ENCODE measurements around the gene OR8D1. TPM values are rescaled to one million over a fixed set of nuclear protein-coding genes. Genes with fewer than 3 reads are reported as not detected.

Gene OR8D1
- total RNA-seq, 1 experiment from 2014 or later: not detected

DNA sequence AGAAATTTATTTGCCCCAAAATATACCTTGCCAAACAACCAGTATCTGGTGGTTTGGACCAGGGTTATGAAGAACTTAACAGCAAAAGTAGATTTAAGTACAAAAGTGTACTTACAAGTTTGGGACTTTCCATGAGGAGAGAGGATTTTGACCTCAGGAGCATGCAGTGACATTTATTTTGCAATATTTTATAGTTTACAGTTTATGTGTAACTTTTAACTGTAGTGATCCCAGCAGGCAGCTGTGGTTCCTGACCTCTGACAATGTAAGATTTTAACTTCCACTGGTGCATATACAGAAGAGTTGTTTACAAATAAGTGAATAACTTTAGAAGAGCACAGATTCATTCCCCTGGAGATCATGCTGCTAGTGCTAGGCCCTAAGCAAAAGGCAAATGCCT is 6.7 kb downstream of the OR8D1 start:
- TF ChIP-seq YY1 (IDR thresholded peaks at IDR 0.05; ENCODE audit: extremely low read depth, insufficient replicate concordance, low read depth, low read length): no peak
- TF ChIP-seq, protein P1, sequence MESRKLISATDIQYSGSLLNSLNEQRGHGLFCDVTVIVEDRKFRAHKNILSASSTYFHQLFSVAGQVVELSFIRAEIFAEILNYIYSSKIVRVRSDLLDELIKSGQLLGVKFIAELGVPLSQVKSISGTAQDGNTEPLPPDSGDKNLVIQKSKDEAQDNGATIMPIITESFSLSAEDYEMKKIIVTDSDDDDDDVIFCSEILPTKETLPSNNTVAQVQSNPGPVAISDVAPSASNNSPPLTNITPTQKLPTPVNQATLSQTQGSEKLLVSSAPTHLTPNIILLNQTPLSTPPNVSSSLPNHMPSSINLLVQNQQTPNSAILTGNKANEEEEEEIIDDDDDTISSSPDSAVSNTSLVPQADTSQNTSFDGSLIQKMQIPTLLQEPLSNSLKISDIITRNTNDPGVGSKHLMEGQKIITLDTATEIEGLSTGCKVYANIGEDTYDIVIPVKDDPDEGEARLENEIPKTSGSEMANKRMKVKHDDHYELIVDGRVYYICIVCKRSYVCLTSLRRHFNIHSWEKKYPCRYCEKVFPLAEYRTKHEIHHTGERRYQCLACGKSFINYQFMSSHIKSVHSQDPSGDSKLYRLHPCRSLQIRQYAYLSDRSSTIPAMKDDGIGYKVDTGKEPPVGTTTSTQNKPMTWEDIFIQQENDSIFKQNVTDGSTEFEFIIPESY (IDR thresholded peaks at IDR 0.05; ENCODE audit: extremely low read depth, insufficient replicate concordance, low read length): no peak
- TF ChIP-seq FOSL1 (IDR thresholded peaks at IDR 0.05; ENCODE audit: low read depth): no peak
- no peak for TF ChIP-seq TCF7L2 (IDR thresholded peaks at IDR 0.05; ENCODE audit: borderline replicate concordance, extremely low read depth, insufficient read depth, insufficient read length)
- no peak for TF ChIP-seq SRF (IDR thresholded peaks at IDR 0.05; ENCODE audit: low read depth)
- no peak for TF ChIP-seq CEBPB (IDR thresholded peaks at IDR 0.05; ENCODE audit: low read depth)
- no peak overlapping the region for H3K9ac ChIP-seq (ENCODE audit: low read length)
- no peaks in the 10 kb centered on the region for H3K79me2 ChIP-seq (ENCODE audit: insufficient read depth, low read length)
- BruUV-seq (replicated peaks): no TSS peak
- no peak for ATAC-seq
- H3K9me3 ChIP-seq (ENCODE audit: control insufficient read depth in 1 of 2, insufficient read depth in 1 of 2, low read depth in 1 of 2, low read length in 2 of 2): no peaks in the 10 kb centered on the region
- H3K36me3 ChIP-seq (ENCODE audit: control insufficient read depth in 1 of 2, insufficient read depth in 2 of 2, low read length in 2 of 2): no peaks in the 10 kb centered on the region
- H4K20me1 ChIP-seq (ENCODE audit: insufficient read depth): no peaks in the 10 kb centered on the region
- H3K9me2 ChIP-seq (ENCODE audit: insufficient read depth): no peaks in the 10 kb centered on the region
- ChIA-PET CTCF (no interaction called here), RAD21 (ENCODE audit: low non-redundant PET in 1 of 2, low total read pairs in 2 of 2, uncharacterized antibody in 2 of 2, unreplicated experiment in 2 of 2) (no interaction called here), POLR2A (no interaction called here)
- peaks cover 42% of the 10 kb centered on the region for H3K27me3 ChIP-seq (ENCODE audit: insufficient read depth, low read length)
- H3K4me2 ChIP-seq (ENCODE audit: low read length): no peak overlapping the region
- no peaks in the 10 kb centered on the region for H3K4me1 ChIP-seq (ENCODE audit: control insufficient read depth in 1 of 2, insufficient read depth in 2 of 2, low read length in 2 of 2)
- intact Hi-C loops (cut with micrococcal nuclease): no loop called here
- H2AFZ ChIP-seq (ENCODE audit: low read depth, low read length, poor library complexity, severe bottlenecking): no peak overlapping the region
- DNase-seq (ENCODE audit: low read depth, low spot score): no peak
- no peak overlapping the region for H3K27ac ChIP-seq (ENCODE audit: low read depth, low read length)
- H3K4me3 ChIP-seq (replicated peaks in 1 of 2; ENCODE audit: low read depth in 1 of 2, low read length in 2 of 2): no peak overlapping the region

DNA sequence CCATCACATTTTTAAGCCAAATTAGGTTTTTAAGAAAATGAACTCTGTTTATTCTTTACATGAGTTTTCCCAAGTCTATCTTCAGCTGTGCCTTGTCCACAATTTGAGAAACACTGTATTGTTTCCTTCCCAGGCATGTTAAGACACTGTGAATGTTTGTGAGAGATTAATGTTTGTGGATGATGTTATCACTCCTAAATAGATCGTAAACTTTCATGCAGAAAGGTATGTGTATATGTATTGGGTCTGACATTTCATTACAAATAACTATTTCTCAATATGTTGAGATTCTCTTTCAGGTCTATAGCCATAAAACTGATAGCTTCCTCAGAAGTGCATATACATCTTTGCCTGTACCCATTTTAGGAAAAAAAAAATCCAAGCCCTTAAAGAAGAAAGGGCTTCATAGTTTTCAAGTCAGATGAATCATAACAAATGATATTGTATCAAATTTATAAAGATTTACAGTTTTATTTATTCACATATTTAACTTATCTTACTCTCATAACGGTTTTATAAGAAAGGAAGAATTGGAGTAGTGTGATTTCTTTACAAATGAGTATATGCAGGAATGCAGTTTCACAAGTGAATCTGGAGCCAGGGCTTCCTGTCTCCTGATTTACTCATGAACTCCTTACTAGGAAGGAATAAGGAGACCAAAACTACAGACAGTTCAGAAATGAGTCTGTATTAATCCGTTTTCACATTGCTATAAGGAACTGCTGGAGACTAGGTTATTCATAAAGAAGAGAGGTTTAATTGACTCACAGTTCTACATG is 11.2 kb downstream of the OR8D1 start:
- H3K27me3 ChIP-seq (ENCODE audit: insufficient read depth, low read length): peaks cover 13% of the 10 kb centered on the region; the same call in 1 of the 2 replicates
- no peaks in the 10 kb centered on the region for H3K9me2 ChIP-seq (ENCODE audit: insufficient read depth)
- CTCF ChIA-PET: no interaction called here
- POLR2A ChIA-PET: no interaction called here
- H3K36me3 ChIP-seq (ENCODE audit: control insufficient read depth in 1 of 2, insufficient read depth in 2 of 2, low read length in 2 of 2): no peaks in the 10 kb centered on the region
- H3K4me2 ChIP-seq (ENCODE audit: low read length): no peak overlapping the region
- RAD21 ChIA-PET (ENCODE audit: low non-redundant PET in 1 of 2, low total read pairs in 2 of 2, uncharacterized antibody in 2 of 2, unreplicated experiment in 2 of 2): no interaction called here
- no peaks in the 10 kb centered on the region for H3K4me1 ChIP-seq (ENCODE audit: control insufficient read depth in 1 of 2, insufficient read depth in 2 of 2, low read length in 2 of 2)
- ATAC-seq: no peak
- H4K20me1 ChIP-seq (ENCODE audit: insufficient read depth): no peaks in the 10 kb centered on the region
- H3K9me3 ChIP-seq (ENCODE audit: control insufficient read depth in 1 of 2, insufficient read depth in 1 of 2, low read depth in 1 of 2, low read length in 2 of 2): no peaks in the 10 kb centered on the region
- H2AFZ ChIP-seq (ENCODE audit: low read depth, low read length, poor library complexity, severe bottlenecking): no peak overlapping the region
- no peaks in the 10 kb centered on the region for H3K79me2 ChIP-seq (ENCODE audit: insufficient read depth, low read length)
- H3K27ac ChIP-seq (ENCODE audit: low read depth, low read length): no peak overlapping the region
- intact Hi-C loops (cut with micrococcal nuclease): no loop called here
- H3K4me3 ChIP-seq (replicated peaks in 1 of 2; ENCODE audit: low read depth in 1 of 2, low read length in 2 of 2): no peak overlapping the region
- no peak overlapping the region for H3K9ac ChIP-seq (ENCODE audit: low read length)
- no TSS peak for BruUV-seq (replicated peaks)
- TF ChIP-seq ZFX (IDR thresholded peaks at IDR 0.05) (no peak), ELF1 (IDR thresholded peaks at IDR 0.05; ENCODE audit: borderline replicate concordance, low read depth) (no peak), EZH2phosphoT487 (IDR thresholded peaks at IDR 0.05; ENCODE audit: borderline replicate concordance) (no peak), YY1 (IDR thresholded peaks at IDR 0.05; ENCODE audit: extremely low read depth, insufficient replicate concordance, low read depth, low read length) (no peak), CBX3 (IDR thresholded peaks at IDR 0.05; ENCODE audit: low read depth) (no peak), FOSL1 (IDR thresholded peaks at IDR 0.05; ENCODE audit: low read depth) (no peak)
- no peak for DNase-seq (ENCODE audit: low read depth, low spot score)
